Adrenal gland (tissue), 5 donors: ENCODE measurements around the gene NOL4L.

ENCODE experiments used
- CTCF ChIP-seq, 6 experiments: fragments of 450-650 bp in 4 of 6; fragments of 200-600 bp in 2 of 6; sonication (generic) in 1 of 6; IDR thresholded peaks; 1 replicate in 5 of 6; 2 replicates in 1 of 6; pipeline versions ENCODE4 v1.5.1 to v1.8.0; 2016 to 2021; ENCODE audit warnings: antibody characterized with exemption in 6 of 6, mild to moderate bottlenecking in 2 of 6, moderate library complexity in 1 of 6
- POLR2A ChIP-seq, 2 donors: fragments of 450-650 bp; IDR thresholded peaks; one replicate each; pipeline ENCODE4 v1.6.1; 2017; ENCODE audit warnings: antibody characterized with exemption in 2 of 2, mild to moderate bottlenecking in 2 of 2, moderate library complexity in 1 of 2
- donor health status: DM: no; HTN: no; CAD: no.

- TF ChIP-seq CTCF (IDR thresholded peaks at IDR 0.05): no peak
- TF ChIP-seq POLR2A (IDR thresholded peaks at IDR 0.05): no peak
Observed at GRCh38 chr20:32613192-32614053, 28.3 kb upstream of the NOL4L start.
